HFF-Myc (cell line): Measurements from ENCODE around the gene FRMD6.

Source experiments
- DNase-seq: peaks from one replicate; pipeline ENCODE4 v3.0.0-alpha.2; 2011; ENCODE audit warnings: low read depth; ENCODE audit errors: extremely low read depth
- H3K4me3 ChIP-seq: replicated peaks from 2 replicates; pipeline ENCODE4 v1.5.1; 2011; ENCODE audit warnings: low read depth, mild to moderate bottlenecking, control low read depth, low read length
- CTCF ChIP-seq: IDR thresholded peaks from 2 replicates; pipeline ENCODE4 v1.5.1; 2012; ENCODE audit warnings: mild to moderate bottlenecking, low read depth, low read length, control low read depth; ENCODE audit errors: missing control alignments

Gene FRMD6

GRCh38 chr14:51651388-51652167 lies at the start of gene FRMD6:
Gene FRMD6 (plus strand): TSS chr14:51651910. CDS start chr14:51689837, 37,927 bp downstream.
- peak; percentile 72 for TF ChIP-seq CTCF
- peak; percentile 72 for DNase-seq
- H3K4me3 ChIP-seq, result peak within 1 kb of the TSS; percentile 93

GRCh38 chr14:51602310-51602709 lies 49.4 kb upstream of the FRMD6 start:
- no peak overlapping the region for H3K4me3 ChIP-seq
- TF ChIP-seq CTCF, result no peak
- no peak for DNase-seq

- TF ChIP-seq CTCF, result no peak
- no peak overlapping the region for H3K4me3 ChIP-seq
- no peak for DNase-seq
Measured at GRCh38 chr14:51603495-51603894, 48.2 kb upstream of the FRMD6 start.

GRCh38 chr14:51604073-51604472 lies 47.6 kb upstream of the FRMD6 start:
- DNase-seq, result peak; percentile 59
- H3K4me3 ChIP-seq, result no peak overlapping the region
- no peak for TF ChIP-seq CTCF

GRCh38 chr14:51605575-51605974 lies 46.1 kb upstream of the FRMD6 start:
- no peak for DNase-seq
- no peak for TF ChIP-seq CTCF

GRCh38 chr14:51607711-51608110 lies 44.0 kb upstream of the FRMD6 start:
- peak overlapping the region; percentile 6 for H3K4me3 ChIP-seq
- TF ChIP-seq CTCF, result no peak
- DNase-seq, result peak; percentile 90

More at GRCh38 chr14:51605575-51605974, 46.1 kb upstream of the FRMD6 start:
- H3K4me3 ChIP-seq, result no peak overlapping the region
